Measurements from ENCODE around the gene ST3GAL2.

DNA sequence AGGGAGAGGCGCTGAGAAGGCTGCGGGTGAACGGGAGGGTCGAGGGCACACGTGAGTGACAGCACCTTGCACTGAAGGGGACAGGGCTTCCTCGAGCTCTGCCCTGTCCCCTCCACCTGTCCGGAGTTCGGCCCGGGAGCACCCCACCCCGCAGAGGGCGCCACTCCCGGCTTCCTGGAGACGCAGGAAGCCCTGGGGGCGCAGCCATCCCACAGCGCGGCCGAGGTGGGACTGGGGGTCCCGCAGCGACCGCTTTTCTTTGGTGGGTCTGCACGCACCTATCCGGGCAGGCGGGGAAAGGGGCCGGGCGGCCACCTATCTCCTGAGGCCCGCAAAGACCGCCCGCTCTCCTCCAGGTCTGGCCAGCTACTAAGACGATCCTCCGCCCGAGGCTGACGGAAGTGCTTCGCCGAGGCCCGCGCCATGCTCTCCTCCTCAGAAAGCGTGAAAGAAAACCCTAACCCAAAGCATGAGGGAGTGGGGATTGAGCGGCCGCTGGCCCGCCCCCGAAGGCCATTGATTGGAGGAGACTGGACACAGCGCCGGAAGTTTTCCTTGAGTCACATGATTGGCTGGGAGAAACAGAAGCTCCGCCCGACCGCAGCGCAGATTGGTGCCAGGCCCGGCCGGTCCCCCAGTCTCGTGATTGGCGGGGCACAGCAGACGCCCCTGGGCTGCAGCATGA is 57.8 kb downstream of the ST3GAL2 start:
- TF ChIP-seq TAF1 (IDR thresholded peaks at IDR 0.05; ENCODE audit: borderline replicate concordance, low read depth, low read length) (peak; percentile 92), POLR2A (IDR thresholded peaks at IDR 0.05; ENCODE audit: low read depth, low read length) (peak; percentile 97)
